Measurements from ENCODE around the gene ACTA1. TPM values are rescaled to one million over a fixed set of nuclear protein-coding genes. Genes with fewer than 3 reads are reported as not detected.

ACTA1 gene
- total and polyA plus RNA-seq, 9 of the 15 experiments (the other 6 are each of a cell fraction or from before 2014, with no cell fraction given): 0.07 to 0.36 TPM; not detected in 7

DNA sequence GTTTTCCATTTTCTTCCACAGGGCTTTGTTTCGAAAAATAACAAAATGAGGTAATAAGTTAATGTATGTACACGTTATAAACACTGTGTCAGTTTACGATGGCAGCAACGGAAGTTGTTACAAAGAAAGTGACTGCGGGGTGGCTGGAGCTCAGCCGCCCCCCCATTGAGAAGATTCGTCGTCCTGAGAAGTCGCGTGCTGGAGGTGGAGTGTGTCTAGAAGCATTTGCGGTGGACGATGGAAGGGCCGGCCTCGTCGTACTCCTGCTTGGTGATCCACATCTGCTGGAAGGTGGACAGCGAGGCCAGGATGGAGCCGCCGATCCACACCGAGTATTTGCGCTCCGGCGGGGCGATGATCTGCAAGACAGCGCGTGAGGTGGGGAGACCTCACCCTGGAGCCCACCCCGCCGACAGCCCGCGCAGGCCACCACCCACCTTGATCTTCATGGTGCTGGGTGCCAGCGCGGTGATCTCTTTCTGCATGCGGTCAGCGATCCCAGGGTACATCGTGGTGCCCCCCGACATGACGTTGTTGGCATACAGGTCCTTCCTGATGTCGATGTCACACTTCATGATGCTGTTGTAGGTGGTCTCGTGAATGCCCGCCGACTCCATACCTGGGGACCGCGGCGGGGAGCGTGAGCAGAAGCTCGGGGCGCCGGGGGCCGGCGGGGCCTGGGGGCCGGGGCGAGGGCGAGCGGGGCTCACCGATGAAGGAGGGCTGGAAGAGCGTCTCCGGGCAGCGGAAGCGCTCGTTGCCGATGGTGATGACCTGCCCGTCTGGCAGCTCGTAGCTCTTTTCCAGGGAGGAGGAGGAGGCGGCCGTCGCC is 2.4 kb downstream of the ACTA1 start:
- no peaks in the 10 kb centered on the region for H3K79me2 ChIP-seq (ENCODE audit: control insufficient read depth, insufficient read depth, low read length)
- no peaks in the 10 kb centered on the region for H3K9me1 ChIP-seq (ENCODE audit: control insufficient read depth, insufficient read depth, low read length)
- no peak for ATAC-seq
- H3K4me2 ChIP-seq (ENCODE audit: insufficient read depth, low read length): no peak overlapping the region
- H3K27ac ChIP-seq (ENCODE audit: extremely low read depth, low read depth, low read length): no peak overlapping the region
- intact Hi-C loops (cut with micrococcal nuclease) (no loop called here), in situ Hi-C loops (cut with MboI) (no loop called here)
- H4K20me1 ChIP-seq (replicated peaks; ENCODE audit: control insufficient read depth, insufficient read depth, low read length): 0 out of 2 replicates have a peak, but pooled peaks cover 2% of the 10 kb centered on the region
- no peak overlapping the region for H2AFZ ChIP-seq (ENCODE audit: low read depth, low read length)
- DNase-seq (ENCODE audit: extremely low read depth in 1 of 4, low spot score in 3 of 4): no peak
- no peaks in the 10 kb centered on the region for H3K36me3 ChIP-seq (ENCODE audit: control insufficient read depth, insufficient read depth, low read length)
- POLR2A ChIA-PET: interaction anchor here (0.6 to 1.8 kb wide), 4 partner anchors 8 to 18 kb away, joined by 3 to 4 read pairs (median 3); no protein-coding TSS in a partner anchor
- CTCF ChIA-PET (ENCODE audit: low intra/inter-chr PET ratio): no interaction called here
- BruUV-seq (replicated peaks): no TSS peak
- no peak for FAIRE-seq
- H3K4me1 ChIP-seq (replicated peaks in 1 of 2; ENCODE audit: control insufficient read depth in 2 of 2, insufficient read depth in 2 of 2, low read length in 2 of 2): peaks cover 0 to 24% of the 10 kb centered on the region in 2 experiments; a peak in 2 of 5 replicates
- 56% methylated on average over 43 of the region's 65 CpGs for WGBS (ENCODE audit: insufficient coverage, low coverage, missing lambda C conversion rate)
- no peak overlapping the region for H3K9ac ChIP-seq (ENCODE audit: insufficient read depth in 1 of 2, low read depth in 2 of 2, low read length in 2 of 2)
- peaks cover 13 to 43% of the 10 kb centered on the region in 2 experiments; a peak in 4 of 5 replicates for H3K27me3 ChIP-seq (ENCODE audit: control insufficient read depth in 2 of 2, insufficient read depth in 2 of 2, low read length in 2 of 2)
- H3K4me3 ChIP-seq: no peak overlapping the region
- H3K9me3 ChIP-seq (replicated peaks; ENCODE audit: control insufficient read depth, insufficient read depth, low read depth, low read length): no peaks in the 10 kb centered on the region
- TF ChIP-seq USF1 (CRISPR knock-in tag; IDR thresholded peaks at IDR 0.05) (no peak), ZBTB34 (CRISPR knock-in tag; IDR thresholded peaks at IDR 0.05) (no peak), POLR3A (IDR thresholded peaks at IDR 0.05; ENCODE audit: borderline replicate concordance, extremely low read depth, insufficient read depth, insufficient read length) (no peak), CCAR2 (IDR thresholded peaks at IDR 0.05; ENCODE audit: low read depth, low read length) (no peak), ZNF282 (CRISPR knock-in tag; IDR thresholded peaks at IDR 0.05) (no peak), MBD2 (IDR thresholded peaks at IDR 0.05; ENCODE audit: borderline replicate concordance, low read depth) (no peak), ZNF318 (IDR thresholded peaks at IDR 0.05; ENCODE audit: borderline replicate concordance in 1 of 2, low read depth in 1 of 2) (no peak)
- TF ChIP-seq, protein P1, sequence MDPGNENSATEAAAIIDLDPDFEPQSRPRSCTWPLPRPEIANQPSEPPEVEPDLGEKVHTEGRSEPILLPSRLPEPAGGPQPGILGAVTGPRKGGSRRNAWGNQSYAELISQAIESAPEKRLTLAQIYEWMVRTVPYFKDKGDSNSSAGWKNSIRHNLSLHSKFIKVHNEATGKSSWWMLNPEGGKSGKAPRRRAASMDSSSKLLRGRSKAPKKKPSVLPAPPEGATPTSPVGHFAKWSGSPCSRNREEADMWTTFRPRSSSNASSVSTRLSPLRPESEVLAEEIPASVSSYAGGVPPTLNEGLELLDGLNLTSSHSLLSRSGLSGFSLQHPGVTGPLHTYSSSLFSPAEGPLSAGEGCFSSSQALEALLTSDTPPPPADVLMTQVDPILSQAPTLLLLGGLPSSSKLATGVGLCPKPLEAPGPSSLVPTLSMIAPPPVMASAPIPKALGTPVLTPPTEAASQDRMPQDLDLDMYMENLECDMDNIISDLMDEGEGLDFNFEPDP (CRISPR knock-in tag; IDR thresholded peaks at IDR 0.05): no peak

Measured in K562 (cell line).